GM12891 (cell line): ENCODE measurements around the gene AQP5. TPM values are rescaled to one million over a fixed set of nuclear protein-coding genes. Genes with fewer than 3 reads are reported as not detected.

Experiments
- DNase-seq: peaks from one replicate; pipeline ENCODE4 v3.0.0; 2011; ENCODE audit warnings: low spot score; ENCODE audit not compliant: insufficient read length
- FAIRE-seq: peaks from 2 replicates; lab custom pipeline; 2011; peaks lifted over from hg19 to GRCh38; lab: Jason Lieb, UNC
- PAX5 ChIP-seq: IDR thresholded peaks from 2 replicates; pipeline ENCODE4 v1.6.1; 2011; ENCODE audit warnings: low read length, moderate library complexity, mild to moderate bottlenecking; ENCODE audit not compliant: insufficient read depth, severe bottlenecking
- POLR2A ChIP-seq: IDR thresholded peaks from 2 replicates; pipeline ENCODE4 v1.6.1; 2011; ENCODE audit warnings: low read depth, low read length, control low read depth
- POLR2AphosphoS5 ChIP-seq: IDR thresholded peaks from 2 replicates; pipeline ENCODE4 v1.6.1; 2011; ENCODE audit warnings: low read depth, low read length, control low read depth
- POU2F2 ChIP-seq: IDR thresholded peaks from 2 replicates; pipeline ENCODE4 v1.6.1; 2011; ENCODE audit warnings: low read depth, mild to moderate bottlenecking, control low read depth, low read length, moderate library complexity
- SPI1 ChIP-seq: IDR thresholded peaks from 2 replicates; pipeline ENCODE4 v1.6.1; 2011; ENCODE audit warnings: low read depth, low read length, control low read depth
- TAF1 ChIP-seq: IDR thresholded peaks from 2 replicates; pipeline ENCODE4 v1.6.1; 2011; ENCODE audit warnings: low read depth, low read length, control low read depth
- polyA plus RNA-seq: library from polyadenylated mRNA; unstranded; fragments of >200 nt; gene quantifications from one replicate; pipeline ENCODE4 v1.2.1, GENCODE V29; 2012; ENCODE audit warnings: low read depth, missing spikeins, inconsistent platforms; ENCODE audit not compliant: missing spikeins

AQP5 gene
- polyA plus RNA-seq: not detected

- no peak for TF ChIP-seq POLR2AphosphoS5
- TF ChIP-seq PAX5: no peak
- TF ChIP-seq TAF1: no peak
- TF ChIP-seq SPI1: no peak
- TF ChIP-seq POLR2A: no peak
- TF ChIP-seq POU2F2: no peak
- no peak for FAIRE-seq
- no peak for DNase-seq
These were observed at the start of gene AQP5 for GRCh38 chr12:49961111-49961922. Gene AQP5, plus strand, starts transcription at chr12:49961872. Its CDS starts 146 bp downstream, at chr12:49962018.

- FAIRE-seq (no peak), DNase-seq (no peak)
- TF ChIP-seq TAF1 (no peak), PAX5 (no peak)
These were observed 49.1 kb upstream of the AQP5 start for GRCh38 chr12:49912345-49913255.

GRCh38 chr12:49916129-49916919 is 45.3 kb upstream of the AQP5 start:
- FAIRE-seq: no peak
- TF ChIP-seq POLR2A (no peak), POU2F2 (no peak)
- DNase-seq: no peak

- DNase-seq: no peak
- TF ChIP-seq POLR2AphosphoS5: no peak
- TF ChIP-seq SPI1: no peak
- TF ChIP-seq PAX5: no peak
- no peak for TF ChIP-seq TAF1
- TF ChIP-seq POLR2A: no peak
- TF ChIP-seq POU2F2: no peak
- no peak for FAIRE-seq
These were observed 44.4 kb upstream of the AQP5 start for GRCh38 chr12:49917166-49917787.

- DNase-seq (no peak), FAIRE-seq (no peak)
- TF ChIP-seq POLR2A: no peak
- TF ChIP-seq PAX5: no peak
- no peak for TF ChIP-seq TAF1
- TF ChIP-seq POLR2AphosphoS5: no peak
- TF ChIP-seq SPI1: no peak
- TF ChIP-seq POU2F2: no peak
These were observed 43.9 kb upstream of the AQP5 start for GRCh38 chr12:49917788-49918173.

- DNase-seq (no peak), FAIRE-seq (no peak)
- TF ChIP-seq POLR2AphosphoS5 (no peak), PAX5 (no peak), POLR2A (no peak), POU2F2 (no peak), TAF1 (no peak), SPI1 (no peak)
These were observed 41.3 kb upstream of the AQP5 start for GRCh38 chr12:49920241-49920914.

- FAIRE-seq: no peak
- DNase-seq: no peak
- no peak for TF ChIP-seq PAX5
- TF ChIP-seq POLR2AphosphoS5: no peak
- TF ChIP-seq SPI1: no peak
- TF ChIP-seq TAF1: no peak
- TF ChIP-seq POLR2A: no peak
- TF ChIP-seq POU2F2: no peak
These were observed 40.8 kb upstream of the AQP5 start for GRCh38 chr12:49920915-49921286.

GRCh38 chr12:49921299-49921698 is 40.4 kb upstream of the AQP5 start:
- DNase-seq: no peak
- TF ChIP-seq POLR2A: no peak
- no peak for TF ChIP-seq TAF1
- no peak for TF ChIP-seq PAX5
- no peak for TF ChIP-seq POLR2AphosphoS5
- no peak for TF ChIP-seq SPI1
- no peak for TF ChIP-seq POU2F2
- FAIRE-seq: no peak

GRCh38 chr12:49921936-49922335 is 39.7 kb upstream of the AQP5 start:
- no peak for TF ChIP-seq TAF1
- no peak for TF ChIP-seq POU2F2
- no peak for TF ChIP-seq SPI1
- no peak for TF ChIP-seq POLR2A
- no peak for TF ChIP-seq PAX5
- TF ChIP-seq POLR2AphosphoS5: no peak
- FAIRE-seq (no peak), DNase-seq (no peak)
